Mammary epithelial cell (primary cell): ENCODE results near the gene KLHL29.

Experiments used
- CTCF ChIP-seq, 2 donors: IDR thresholded peaks in 1 of 2; conservative IDR thresholded peaks in 1 of 2; 2 replicates each; pipeline ENCODE4 v1.5.1; 2011 to 2012; ENCODE audit warnings: inconsistent platforms in 2 of 2, low read length in 2 of 2, mild to moderate bottlenecking in 2 of 2, control low read depth in 1 of 2, low read depth in 1 of 2; ENCODE audit not compliant: insufficient read depth in 1 of 2; ENCODE audit errors: extremely low read depth in 1 of 2
- EZH2 ChIP-seq: IDR thresholded peaks from 2 replicates; pipeline ENCODE4 v1.6.1; 2012; ENCODE audit warnings: low read length, inconsistent platforms, borderline replicate concordance

- no peak for TF ChIP-seq CTCF (conservative IDR thresholded peaks at IDR 0.05 in 1 of 2, IDR thresholded peaks at IDR 0.05 in 1 of 2; ENCODE audit: extremely low read depth in 1 of 2, insufficient read depth in 1 of 2, low read depth in 1 of 2, low read length in 2 of 2)
- no peak for TF ChIP-seq EZH2
Observed at GRCh38 chr2:23393722-23394121, 8.7 kb downstream of the KLHL29 start.
